GM18520 (cell line): ENCODE measurements around the gene POLD4.
"Not testable (repeated sequence)": the region's sequence is repeated elsewhere in the genome, so short reads cannot be mapped to it uniquely, and the experiment has no call there.

Source experiments
- ATAC-seq: cut with Tn5 transposase; IDR thresholded peaks from one replicate; pipeline ENCODE4 v1.9.1; 2021; ENCODE audit not compliant: unreplicated experiment

POLD4 gene

DNA sequence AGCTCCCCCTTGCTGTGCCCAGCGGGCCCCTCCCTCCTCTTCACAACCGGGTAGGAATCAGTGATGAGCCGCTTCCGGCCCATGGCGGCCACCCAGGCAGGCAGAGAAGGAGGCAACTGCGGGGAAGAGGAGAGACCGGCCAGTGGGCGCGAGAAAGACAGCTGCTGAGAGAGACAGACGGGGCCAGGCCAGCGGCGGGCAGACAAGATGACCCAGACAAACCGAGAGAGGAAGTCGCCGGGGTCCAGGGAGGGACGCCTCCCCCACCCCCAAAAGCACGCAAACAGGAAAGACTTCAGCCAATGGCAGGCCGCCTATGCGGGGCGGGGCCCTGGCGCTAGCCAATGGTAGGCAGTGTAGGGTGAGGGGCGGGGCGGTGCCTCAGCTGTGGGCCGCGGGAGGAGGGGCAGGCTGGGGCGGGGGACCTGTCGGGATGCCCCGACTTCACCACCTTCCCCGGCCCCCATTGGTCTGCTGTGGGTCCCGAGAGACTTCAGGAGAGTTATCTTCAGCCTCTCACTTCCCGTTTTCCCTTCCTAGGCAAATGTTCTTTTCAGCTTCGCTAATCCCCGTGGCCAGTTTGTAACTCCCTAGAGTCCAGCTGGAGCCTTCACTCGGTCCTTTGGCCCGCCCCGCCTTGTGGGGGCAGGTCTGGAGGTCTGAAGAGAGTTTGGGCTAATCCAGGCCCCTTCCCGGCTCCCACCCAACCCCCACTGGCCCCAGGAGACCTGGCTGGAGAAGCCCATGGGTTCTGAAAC, at the start of gene POLD4:
Gene POLD4, minus strand, starts transcription at position 230 of the 758 bp plus-strand sequence. Its CDS starts 147 bp downstream, at position 83.
- peak; percentile 57 for ATAC-seq

DNA sequence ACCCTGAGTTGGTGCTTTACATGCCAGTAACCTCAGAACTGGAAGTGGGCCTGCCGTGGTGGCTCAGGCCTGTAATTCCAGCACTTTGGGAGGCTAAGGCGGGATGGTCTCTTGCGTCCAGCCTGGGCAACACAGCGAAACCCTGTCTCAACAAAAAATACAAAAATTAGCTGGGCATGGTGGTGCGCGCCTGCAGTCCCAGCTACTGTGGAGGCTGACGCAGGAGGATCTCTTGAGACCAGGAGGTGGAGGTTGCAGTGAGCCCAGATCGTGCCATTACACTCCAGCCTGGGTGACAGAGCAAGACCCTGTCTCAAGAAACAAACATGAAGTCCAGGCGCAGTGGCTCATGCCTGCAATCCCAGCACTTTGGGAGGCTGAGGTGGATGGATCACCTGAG, 49.7 kb upstream of the POLD4 start:
- ATAC-seq = not testable (repeated sequence)

DNA sequence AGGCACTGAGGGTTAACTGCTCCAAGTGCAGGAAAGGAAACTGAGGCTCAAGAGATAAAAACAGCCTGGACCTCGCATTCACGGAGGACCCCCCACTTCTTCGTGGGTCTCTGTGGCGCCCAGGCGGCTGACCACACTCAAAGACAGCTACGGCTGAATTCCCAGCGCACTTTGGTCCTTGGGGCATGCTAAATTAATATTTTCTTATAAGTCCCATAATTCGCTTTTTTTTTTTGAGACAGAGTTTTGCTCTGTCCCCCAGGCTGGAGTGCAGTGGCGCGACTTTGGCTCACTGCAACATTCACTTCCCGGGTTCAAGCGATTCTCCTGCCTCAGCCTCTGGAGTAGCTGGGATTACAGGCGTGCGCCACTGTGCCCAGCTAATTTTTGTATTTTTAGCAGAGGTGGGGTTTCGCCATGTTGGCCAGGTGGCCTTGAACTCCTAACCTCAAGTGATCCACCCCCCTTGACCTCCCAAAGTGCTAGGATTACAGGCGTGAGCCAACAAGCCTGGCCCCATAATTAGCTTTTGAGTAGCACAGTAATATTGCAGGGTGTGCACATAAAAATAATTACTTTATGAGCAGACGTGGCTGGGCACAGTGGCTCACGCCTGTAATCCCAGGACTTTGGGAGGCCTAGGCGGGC, 49.0 kb upstream of the POLD4 start:
- not testable (repeated sequence) for ATAC-seq

DNA sequence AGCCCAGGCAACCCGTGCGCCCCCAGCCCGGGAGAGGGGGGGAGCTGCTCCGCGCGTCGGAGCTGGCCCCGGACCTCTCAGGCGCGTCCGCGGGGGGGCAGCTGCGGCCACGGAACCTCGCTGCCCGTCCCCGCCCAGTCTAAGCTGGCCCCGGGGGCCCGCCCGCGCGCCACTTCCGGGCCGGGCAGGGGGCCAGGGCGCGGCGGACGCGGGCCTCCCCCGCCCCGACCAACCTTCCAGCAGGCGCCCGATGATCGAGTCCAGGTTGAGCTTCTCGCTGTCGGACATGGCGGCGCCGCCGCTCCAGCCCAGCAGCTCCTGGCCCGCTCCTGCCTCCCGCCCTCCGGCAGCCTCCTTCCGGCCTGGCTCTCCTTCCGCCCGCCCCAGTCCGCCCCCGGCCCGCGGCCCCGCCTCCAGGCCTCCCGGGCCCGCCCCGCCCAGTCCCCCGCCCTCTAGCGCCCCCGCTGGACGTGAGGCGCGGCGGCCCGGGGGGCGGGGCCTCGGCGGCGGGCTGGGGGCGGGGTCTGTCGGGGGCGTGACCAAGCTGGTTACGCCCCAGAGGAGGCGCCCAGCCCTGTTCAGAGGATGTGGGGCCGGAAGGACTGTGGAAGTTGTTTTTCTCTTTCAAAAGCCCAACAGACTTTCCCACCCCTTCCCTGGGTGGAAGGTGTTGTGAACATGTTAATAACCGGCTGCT, 48.3 kb upstream of the POLD4 start, which contains the start of gene PPP1CA:
Gene PPP1CA, minus strand, starts transcription at position 364 of the 697 bp plus-strand sequence. Its CDS starts 76 bp downstream, at position 288.
- peak; percentile 54 for ATAC-seq

DNA sequence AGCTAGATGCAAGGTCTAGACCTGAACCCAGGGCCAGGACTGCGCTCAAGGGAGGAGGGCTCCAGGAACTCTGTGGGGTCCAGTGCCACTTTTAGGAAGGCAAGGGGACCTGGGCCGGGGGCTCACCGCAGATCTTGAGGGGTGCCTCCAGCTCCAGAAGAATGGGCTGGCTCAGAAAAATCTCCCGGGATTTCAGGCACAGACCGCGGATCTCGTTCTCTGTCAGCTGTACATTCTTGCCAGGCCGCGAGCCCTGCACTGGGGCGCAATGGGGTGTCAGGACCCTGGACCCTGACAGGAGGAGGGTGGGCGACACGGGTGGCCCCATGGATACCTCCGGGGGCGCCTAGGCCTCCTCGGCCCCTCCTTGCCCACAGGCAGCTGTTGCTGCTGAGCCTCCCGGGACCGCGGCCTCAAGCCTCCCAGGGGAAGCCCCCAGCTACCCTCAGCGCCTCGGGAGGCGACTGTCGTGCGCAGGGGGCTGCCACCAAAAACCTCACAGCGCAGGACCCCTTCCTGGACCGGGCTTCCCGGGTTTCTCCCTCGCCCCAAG, 47.7 kb upstream of the POLD4 start:
- ATAC-seq = peak; percentile 12

DNA sequence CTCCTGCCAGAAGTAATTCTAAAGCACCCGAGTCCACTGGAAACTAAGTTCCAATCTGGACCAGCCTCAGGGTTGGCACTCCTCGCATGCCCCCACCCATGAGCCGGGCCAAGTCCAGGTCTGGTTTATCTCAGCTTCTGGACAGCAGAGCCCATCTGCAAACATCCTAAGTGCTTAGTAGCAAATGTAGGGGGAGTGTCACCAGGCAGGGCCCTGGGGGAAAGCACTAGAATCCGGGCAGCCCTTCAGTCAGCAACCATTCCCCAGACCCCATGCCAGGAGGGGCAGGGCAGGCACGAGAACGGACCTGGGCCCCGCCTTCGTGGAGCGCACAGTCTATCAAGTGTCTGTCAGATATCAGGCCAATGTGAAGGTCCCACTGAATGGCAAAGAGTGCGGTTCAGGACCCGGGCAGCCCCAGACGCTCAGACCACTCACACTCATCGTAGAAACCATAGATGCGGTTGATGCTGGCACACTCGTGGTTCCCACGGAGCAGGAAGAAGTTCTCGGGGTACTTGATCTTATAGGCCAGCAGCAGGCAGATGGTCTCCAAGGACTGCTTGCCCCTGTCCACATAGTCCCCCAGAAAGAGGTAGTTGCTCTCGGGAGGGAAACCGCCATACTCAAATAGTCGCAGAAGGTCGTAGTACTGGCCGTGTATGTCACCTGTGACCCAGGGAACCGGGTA, 47.0 kb upstream of the POLD4 start:
- ATAC-seq = no peak

DNA sequence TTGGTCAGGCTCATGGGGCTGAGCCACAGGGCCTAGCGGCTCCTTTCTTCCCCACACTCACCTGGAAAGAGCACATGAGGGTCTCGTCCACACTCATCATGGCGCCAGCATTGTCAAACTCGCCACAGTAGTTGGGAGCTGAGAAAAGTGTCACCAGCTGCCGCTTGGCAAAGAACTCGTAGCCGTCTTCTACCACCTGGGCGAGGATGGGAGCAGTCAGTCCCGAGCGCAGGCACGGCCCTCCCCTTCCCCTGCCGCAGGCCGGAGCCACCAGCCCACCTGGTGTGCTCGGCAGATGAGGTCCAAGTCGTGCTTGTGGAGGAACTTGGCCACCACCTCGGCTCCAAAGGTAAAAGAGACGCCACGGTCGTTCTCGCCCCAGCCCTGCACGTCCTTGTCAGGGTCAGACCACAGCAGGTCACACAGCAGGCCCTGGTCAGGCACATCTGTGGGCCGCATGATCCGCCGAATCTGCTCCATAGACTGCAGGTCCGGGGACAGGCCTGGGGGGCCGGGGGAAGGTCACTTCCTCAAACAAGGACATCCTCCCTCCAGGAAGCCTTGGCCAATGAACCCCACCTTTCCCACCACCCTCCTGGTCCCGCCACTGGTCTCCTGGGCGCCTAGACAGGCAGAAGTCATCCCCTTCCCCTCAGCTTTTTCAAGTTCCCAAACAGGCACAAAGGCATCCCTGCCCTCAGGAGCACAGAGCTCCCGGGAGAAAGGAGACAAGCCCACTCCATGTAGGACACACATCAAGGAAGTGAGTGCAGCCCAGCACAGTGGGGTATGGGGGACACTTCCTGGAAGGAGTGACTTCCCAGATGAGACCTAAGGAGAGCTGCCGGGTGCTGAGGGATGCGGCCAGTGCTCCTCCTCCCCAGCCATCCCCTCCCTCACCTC, 45.6 kb upstream of the POLD4 start:
- no peak for ATAC-seq

DNA sequence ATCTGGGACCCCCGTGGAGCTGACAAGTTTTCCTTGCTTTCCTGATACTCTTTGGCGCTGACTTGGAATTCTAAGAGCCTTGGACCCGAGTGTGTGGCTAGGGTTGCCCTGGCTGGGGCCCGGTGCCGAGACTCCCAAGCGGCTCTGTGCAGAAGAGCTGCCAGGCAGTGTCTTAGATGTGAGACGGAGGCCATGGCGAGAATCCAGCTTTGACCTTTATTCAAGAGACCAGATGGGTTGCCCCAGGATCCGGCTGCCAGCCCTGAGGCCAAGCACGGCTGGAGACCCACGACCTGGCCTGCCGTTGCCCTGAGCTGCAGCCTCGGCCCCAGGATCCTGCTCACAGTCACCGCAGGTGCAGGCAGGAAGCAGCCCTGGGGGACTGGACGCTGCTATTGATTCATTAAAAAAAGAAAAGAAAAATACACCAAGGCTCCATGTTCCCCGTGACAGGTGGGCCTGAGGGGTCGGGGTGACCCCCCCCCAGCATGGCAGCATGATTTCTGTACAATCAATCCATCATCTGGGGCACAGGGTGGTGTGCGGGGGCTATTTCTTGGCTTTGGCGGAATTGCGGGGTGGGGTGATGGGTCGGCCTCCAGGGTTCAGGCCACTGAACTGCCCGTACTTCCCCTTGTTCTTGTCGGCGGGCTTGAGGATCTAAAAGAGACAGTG, 44.8 kb upstream of the POLD4 start:
- no peak for ATAC-seq

DNA sequence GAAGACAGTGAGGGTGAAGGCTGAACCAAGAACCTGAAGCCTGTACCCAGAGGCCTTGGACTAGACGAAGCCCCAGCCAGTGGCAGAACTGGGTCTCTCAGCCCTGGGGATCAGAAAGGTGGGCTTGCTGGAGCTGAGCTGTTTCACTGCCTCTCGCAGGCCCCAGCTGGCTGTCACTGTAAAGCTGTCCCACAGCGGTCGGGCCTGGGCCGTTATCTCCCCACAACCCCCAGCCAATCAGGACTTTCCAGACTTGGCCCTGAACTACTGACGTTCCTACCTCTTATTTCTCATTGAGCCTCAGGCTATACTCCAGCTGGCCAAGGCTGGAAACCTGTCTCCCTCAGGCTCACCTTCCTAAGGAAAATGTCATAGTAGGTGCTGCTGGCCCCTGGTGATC, 44.2 kb upstream of the POLD4 start:
- ATAC-seq = no peak

DNA sequence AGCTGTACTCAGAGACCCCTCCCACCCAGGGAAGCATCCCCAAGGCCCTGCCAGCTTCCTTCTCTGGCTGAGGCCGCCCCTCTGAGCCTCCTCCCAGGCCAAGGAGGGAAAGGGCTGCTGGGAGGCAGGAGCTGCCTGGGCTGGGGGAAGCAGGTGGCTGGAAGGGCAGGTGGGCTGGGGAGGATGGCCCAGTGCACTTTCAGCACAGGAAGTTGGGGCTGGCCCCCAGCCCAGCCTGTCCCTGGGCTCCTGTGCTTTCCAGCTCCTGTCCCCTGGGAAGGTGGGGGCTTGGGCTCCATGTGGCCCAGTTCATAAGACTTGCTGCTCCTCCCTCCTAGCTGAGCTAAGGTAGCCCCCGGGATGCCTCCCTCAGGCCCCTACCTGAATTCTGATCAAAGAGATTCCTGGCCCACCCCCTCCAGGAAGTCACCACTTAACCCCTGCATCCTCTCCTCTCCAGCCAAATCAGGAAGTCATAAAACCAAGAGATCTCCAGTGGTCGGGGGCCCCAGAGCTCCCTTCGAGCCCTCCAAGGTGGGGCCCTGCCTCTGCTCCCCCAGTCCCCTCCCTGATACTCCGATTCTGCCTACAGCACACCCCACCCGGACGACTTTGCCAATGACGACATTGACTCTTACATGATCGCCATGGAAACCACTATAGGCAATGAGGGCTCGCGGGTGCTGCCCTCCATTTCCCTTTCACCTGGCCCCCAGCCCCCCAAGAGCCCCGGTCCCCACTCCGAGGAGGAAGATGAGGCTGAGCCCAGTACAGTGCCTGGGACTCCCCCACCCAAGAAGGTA, 43.4 kb upstream of the POLD4 start:
- no peak for ATAC-seq

DNA sequence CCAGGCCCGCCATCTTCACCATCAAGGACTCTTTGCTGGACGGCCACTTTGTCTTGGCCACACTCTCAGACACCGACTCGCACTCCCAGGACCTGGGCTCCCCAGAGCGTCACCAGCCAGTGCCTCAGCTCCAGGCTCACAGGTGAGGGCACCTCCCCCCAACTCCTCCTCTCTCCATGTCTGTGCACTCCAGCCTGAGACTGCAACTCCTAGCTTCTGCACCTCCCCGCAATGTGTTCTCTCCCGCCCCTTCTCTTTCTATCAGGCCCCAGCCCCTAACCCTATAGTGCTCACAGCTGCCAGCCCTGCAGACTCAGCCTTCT, 42.9 kb upstream of the POLD4 start:
- ATAC-seq = no peak

DNA sequence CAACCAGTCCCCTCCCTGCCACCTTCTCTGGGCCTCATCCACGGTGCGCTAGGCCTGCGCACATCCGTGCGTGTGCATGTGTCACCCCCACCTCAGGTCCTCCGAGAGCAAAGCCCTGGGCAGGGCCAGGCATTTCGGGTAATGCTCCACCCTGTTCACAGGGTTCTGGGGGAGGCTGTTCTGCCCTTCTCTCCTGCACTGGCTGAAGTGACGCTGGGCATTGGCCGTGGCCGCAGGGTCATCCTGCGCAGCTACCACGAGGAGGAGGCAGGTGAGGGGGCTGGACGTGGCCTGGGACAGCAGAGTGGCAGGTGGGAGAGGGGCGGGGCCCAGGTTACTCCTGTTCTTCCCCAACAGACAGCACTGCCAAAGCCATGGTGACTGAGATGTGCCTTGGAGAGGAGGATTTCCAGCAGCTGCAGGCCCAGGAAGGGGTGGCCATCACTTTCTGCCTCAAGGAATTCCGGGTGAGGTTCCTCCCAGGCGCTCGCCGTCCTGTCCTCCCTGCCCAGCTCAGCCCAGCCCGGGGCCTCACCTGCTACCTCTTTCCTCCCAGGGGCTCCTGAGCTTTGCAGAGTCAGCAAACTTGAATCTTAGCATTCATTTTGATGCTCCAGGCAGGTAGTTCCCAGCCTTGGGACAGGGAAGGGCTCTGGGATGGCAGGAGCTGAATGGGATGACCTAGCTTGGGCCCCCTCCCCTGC, 42.4 kb upstream of the POLD4 start:
- ATAC-seq = no peak

DNA sequence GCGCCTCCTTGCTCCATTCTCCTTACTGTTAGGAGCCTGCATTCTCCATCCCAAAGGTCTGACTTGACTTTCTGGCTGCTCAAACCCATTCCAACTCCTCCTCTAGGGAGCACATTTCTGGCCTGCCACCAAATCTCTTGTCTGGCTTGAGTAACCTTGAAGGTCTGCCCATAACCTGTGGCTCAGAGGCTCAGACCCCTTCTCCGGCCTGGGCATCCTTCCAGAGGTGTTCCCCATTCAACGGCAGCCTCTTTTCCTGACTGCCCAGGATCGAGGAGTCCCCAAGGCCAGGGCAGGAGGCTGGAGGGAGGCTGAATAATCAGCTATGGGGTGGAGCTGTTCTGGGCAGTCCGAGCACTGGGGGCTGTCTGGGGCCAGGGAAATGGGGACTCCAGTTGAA, 40.6 kb upstream of the POLD4 start:
- no peak for ATAC-seq

DNA sequence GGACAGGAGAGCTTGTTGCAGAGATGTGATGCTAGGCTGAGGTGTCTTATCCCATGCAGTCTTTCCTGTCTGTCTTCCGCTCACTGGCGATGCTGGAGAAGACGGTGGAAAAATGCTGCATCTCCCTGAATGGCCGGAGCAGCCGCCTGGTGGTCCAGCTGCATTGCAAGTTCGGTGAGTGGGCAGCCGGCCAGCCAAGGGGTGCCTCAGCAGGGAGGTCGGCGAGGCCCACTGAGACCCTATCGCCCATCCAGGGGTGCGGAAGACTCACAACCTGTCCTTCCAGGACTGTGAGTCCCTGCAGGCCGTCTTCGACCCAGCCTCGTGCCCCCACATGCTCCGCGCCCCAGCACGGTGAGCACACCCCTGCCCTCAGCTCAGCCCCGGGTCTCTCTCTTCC, 40.1 kb upstream of the POLD4 start:
- ATAC-seq = no peak

DNA sequence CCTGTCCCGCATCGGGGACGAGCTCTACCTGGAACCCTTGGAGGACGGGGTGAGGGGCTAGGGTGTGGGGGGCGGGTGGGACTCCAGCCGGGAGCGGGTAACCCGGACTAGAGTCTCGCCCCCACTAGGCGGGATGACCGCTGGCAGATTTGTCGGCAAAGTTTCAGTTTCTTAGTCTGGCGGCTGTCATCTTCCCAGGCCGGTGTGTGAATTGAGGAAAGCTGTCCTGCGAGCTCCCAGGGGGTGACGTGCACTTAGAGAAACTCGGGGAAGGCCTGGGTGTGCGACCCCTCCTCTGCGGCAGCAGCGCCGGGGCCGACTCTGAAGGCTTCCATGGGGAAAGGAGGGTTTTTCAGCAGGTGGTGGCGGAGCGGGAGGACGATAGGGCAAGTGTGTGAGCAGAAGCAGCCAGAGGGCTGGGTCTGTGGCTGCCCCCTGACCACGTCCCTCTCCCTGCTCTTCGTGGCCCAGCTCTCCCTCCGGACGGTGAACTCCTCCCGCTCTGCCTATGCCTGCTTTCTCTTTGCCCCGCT, 38.9 kb upstream of the POLD4 start:
- no peak for ATAC-seq

DNA sequence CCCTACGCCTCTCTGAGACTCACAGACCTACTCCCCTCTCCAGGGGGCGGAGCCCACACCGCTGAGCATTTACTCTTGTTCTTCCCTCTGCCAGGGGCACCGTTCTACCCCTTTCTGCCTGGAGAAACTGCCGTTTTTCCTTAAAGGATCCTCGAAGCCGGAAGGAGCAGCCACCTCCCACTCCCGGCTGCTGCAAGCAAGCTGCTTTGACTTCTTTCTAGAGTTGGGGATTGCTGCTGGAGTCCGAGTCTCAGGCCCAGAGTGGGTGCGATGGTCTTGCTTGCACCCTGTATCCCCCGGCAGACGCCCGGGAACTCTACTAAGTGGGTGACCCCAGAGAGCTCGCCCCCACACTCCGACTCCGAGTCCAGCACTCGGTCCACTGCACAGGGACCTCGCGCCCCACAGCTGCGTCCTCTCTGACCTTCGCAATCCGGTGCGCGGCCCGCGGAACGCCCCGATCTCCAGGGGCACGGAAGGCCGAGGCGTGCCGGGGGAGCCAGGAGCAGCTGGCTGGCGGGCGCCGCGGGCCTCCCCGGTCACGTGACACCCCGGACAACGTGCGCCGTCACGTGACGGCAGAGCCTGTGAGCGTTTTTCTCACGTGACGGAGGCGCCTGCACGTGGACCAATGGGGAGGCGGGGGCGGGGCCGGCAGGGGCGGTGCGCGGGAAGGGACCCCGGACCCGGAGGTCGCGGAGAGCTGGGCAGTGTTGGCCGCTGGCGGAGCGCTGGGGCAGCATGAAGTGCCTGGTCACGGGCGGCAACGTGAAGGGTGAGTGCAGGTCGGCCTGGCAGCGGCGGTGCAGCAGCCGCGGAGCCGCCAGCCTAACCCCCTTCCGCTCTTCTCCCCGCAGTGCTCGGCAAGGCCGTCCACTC, 38.2 kb upstream of the POLD4 start, which contains the start of gene RAD9A:
Gene RAD9A, plus strand, starts transcription at position 683 of the 879 bp plus-strand sequence. Its CDS starts 59 bp downstream, at position 742.
- peak; percentile 51 for ATAC-seq

DNA sequence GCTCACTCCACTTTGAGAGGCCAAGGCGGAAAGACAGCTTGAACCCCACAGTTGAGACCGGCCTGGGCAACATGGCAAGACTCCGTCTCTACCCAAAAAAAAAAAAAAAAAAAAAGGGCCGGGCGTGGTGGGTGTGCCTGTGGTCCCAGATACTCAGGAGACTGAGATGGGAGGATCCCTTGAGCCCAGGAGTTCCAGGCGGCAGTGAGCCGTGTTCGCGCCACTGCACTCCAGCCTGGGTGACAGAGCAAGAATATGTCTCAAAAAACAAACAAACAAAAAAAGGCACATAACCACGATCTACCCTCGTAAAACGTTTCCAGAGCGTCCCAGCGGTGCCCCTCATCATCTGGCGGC, 37.6 kb upstream of the POLD4 start:
- no peak for ATAC-seq
